GM19324 (cell line): ENCODE results near the gene FLNA.
A peak's percentile ranks its signal among the peaks of the same experiment; 100 is the strongest.
"Not testable (repeated sequence)": the region's sequence is repeated elsewhere in the genome, so short reads cannot be mapped to it uniquely, and the experiment has no call there.

ENCODE experiments used
- ATAC-seq: cut with Tn5 transposase; IDR thresholded peaks from one replicate; pipeline ENCODE4 v1.9.1; 2021; ENCODE audit warnings: mild to moderate bottlenecking, moderate library complexity; ENCODE audit not compliant: unreplicated experiment, low FRiP score

The FLNA gene

GRCh38 chrX:154399527-154400368 is 25.3 kb upstream of the FLNA start:
- no peak for ATAC-seq

DNA sequence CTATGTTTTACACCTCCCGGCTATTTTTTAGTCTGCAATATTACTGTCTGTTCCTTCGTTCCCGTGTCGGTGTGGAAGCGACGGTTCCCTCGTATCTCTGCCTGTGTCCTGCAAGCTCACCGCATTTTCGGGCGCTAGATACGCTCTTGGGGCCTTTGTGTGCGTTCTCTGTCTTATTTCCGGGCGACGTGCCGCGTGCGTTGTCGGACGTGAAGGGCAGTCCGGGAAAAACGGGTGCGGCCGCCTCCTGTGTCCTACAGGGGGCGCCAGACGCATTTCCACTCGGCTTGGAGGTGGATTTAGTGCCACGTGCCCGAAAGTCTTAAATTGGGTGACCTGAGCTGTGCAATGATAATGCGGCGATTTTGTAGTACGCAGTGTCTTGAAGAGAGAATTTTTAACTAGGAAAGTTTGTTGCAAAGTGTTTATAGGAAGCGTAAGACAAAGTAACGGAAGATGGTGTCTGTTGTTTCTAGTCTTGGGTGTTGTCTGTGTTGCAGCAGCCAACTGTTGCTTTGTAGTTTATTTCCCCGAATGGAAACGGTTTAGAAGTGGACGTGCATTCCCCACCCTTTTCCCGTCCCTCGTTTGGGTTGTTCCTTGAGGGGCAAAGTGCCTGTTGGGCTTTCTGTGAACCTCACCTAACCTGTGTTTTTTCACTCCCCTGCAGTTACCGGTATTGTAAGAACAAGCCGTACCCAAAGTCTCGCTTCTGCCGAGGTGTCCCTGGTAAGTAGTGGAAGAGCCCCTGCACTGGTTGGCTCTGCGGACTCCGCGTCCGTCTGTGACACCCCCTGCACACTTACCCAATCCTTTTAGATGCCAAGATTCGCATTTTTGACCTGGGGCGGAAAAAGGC is 24.5 kb upstream of the FLNA start:
- ATAC-seq: no peak

DNA sequence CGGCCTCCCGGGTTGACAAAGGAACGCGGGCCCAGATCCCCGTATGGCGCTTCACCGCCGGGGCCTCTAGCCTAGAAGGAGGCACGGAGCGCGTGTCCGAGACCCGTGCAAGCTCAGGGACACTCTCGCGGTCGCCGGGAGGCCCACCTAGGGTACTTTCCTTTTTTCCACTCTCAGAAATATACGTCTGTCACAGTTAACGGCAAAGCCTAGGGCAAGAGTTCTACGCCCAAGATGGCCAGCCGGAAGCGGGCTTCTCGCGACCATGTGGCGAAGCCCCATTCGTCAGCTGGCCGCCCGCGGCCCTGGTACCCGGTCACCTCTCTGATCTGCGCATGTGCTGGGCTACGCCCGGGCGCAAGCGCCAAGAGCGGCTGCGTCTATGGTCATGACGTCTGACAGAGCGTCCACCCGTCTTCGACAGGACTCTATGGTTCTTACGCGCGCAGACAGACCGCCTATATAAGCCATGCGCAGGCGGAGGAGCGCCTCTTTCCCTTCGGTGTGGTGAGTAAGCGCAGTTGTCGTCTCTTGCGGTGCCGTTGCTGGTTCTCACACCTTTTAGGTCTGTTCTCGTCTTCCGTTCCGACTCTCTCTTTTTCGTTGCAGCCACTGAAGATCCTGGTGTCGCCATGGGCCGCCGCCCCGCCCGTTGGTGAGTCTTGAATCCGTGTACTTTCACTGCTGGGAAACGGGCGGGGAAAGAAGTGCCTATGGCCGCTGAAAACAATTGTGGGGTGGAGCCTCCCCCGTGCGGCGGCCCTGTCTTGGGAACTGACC is 23.6 kb upstream of the FLNA start, which contains the start of gene RPL10:
TSS of gene RPL10 (plus strand) at position 490 of the 780 bp plus-strand sequence. CDS start at position 633, 143 bp downstream.
- peak; percentile 85 for ATAC-seq

DNA sequence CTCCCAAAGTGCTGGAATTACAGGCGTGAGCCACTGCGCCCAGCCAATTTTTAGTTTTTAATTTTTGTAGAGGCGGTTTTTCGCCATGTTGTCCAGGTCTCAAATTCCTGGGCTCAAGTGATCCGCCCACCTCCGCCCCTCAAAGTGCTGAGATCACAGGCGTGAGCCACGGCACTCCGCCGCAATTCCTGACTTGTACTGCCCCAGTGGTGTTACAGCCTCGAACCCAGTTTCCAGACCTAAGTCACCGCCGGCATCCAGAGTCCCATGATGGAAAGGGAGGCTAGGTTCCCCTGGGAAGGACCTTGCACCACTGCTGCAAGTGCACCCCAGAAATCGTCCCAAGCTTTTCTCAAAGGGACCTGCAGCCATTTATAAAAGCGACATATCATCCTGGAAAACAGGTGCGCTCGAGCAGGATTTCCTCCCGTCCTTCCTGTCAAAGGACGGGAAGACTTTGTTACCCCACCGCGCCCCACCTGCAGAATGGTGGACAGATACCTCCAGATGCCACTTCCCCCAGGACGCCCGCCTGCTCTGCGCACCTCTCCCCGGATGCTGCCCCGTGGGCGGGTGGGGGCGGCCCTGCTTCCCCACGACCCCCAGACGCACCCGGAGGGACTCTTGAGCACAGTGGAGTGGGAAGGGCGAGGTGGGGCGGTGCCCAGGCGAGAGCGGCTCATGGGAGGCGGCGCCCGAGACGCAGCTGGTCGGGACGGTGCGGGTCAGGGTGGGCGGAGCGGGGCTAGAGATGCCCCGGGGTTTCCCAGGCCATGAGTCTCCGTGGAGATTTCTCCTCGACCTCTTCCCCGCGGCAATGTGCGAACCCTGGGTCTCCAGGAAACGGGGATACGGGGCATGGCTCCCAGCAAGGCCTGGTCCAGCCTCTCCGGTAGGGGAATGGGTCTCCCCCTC is 22.8 kb upstream of the FLNA start:
- ATAC-seq: peak; percentile 47

- ATAC-seq: not testable (repeated sequence)
Measured at GRCh38 chrX:154396363-154396762, 21.9 kb upstream of the FLNA start.

GRCh38 chrX:154389812-154390747 is 15.6 kb upstream of the FLNA start:
- peak; percentile 69 for ATAC-seq

- ATAC-seq: not testable (repeated sequence)
Measured at GRCh38 chrX:154388649-154389048, 14.2 kb upstream of the FLNA start.

DNA sequence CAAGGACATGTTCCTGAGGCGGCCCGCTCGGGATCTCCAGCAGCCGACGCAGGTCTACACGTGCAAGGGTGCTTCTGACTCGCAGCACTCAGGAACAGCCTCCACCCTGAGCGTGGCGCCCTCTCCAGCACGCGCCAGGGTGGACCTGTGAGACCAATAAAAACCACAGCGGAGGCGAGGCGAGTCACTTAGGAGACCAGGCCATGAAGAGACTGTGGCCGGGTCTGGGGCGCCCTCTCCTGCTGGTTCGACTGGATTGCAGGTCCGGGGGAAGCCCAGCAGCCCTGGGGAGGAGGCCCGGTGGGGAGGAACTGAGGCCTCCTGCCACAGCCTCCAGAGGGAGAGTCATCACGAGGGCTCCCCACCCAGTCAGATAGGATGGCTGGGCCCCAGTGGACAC is 13.7 kb upstream of the FLNA start:
- not testable (repeated sequence) for ATAC-seq

GRCh38 chrX:154384284-154384892 is 10.0 kb upstream of the FLNA start:
- no peak for ATAC-seq

DNA sequence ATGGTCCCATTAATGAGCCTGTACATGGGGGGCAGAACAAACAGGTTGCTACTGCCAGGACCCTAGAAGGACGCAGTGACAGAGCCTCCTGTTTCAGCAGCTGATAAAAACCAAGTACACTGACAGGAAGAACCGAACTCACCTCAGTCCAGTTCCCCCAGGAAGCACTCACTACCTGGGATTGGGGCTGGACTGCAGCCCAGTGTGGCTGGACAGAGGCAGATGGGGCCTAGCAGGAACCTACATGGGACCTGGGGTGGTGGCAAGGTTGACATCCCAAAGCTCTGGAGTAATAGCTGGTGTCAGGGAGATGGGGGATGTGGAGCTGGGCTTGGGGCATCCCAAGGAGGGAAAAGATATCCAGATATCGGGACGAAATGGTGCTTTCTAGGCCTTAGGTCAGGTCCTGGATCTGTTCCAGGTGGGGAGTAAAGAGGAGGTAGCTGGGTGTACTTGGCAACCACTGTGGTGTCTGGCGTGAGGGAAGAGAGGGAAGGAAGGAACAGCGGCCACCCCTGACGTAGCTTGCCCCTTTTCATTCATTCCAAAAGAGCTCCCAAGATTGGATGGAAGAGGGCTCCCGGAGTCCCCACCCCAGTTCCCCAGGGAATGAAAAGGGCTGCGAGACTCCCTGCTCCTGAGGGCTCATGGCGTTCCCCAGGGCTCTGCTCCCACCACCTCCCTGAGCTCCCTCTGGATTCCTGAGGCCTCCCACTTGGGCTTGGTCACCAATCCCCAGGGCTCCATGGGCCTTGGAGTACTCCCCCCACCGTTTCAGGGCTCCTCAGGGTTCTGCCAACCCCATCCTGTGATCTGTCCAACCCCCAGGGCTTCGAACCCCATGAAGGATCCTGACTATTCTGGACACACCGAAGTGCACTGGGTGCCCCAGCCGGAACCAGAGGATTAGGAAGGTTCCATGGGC is 9.2 kb upstream of the FLNA start:
- ATAC-seq: no peak

DNA sequence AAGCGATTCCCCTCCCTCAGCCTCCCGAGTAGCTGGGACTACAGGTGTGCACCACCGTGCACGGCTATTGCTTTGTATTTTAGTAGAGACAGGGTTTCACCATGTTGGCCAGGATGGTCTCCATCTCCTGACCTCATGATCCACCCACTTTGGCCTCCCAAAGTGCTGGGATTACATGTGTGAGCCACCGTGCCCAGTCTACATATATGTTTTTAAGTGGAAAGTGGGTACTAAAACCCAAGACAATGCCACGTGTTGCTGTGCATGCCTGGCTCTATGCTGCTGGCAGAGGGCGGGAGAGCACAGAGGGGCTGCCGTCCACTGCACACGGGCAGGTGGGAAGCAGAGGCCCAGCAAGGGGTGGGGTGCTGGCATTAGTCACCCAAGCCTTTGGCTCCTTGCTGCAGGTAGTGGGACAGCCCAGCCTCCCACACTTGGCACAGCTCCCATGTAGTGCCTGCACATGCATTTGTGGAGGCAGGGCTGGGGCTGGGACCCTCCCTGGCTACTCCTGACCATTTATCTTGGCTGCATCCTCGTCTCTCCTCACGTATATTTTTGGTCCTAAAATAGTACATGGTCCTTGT is 8.1 kb upstream of the FLNA start:
- no peak for ATAC-seq

DNA sequence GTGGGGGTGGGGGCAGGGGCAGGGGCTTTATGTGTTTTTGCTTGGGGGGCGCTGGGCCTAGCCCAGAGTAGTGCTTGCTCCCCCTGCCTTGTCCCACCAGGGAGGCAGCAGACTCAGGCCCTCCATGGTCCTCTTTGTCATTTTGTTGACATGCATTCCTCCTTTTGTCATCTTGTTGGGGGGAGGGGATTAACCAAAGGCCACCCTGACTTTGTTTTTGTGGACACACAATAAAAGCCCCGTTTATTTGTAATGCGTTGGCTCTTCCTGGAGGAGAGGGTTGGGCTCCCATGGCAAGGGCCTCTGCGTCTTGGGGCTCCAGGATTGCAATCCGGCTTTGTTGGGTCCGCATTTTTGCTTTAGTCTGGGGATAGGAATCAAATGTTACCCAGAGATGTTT is 6.8 kb upstream of the FLNA start:
- no peak for ATAC-seq

DNA sequence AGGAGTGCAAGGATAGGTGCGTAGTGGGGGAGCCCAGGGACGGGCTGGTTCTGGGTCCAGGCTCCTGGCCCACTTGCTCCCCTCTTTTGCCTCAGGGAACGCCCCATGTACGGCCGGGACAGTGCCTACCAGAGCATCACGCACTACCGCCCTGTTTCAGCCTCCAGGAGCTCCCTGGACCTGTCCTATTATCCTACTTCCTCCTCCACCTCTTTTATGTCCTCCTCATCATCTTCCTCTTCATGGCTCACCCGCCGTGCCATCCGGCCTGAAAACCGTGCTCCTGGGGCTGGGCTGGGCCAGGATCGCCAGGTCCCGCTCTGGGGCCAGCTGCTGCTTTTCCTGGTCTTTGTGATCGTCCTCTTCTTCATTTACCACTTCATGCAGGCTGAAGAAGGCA is 6.4 kb upstream of the FLNA start:
- ATAC-seq: no peak

DNA sequence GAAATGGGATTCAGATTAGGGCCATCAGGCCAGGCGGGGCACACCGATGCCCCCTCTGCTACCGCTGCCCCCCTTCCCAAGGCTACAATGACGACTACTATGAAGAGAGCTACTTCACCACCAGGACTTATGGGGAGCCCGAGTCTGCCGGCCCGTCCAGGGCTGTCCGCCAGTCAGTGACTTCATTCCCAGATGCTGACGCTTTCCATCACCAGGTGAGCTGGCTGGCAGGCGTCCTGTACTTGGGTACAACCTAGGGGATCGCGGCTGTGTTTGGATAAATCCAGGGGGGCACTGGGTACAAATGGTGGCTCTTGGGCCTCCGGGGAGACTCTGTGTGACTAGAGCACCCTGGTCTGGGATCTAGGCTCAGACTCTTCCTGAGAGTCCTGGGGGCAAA is 5.7 kb upstream of the FLNA start:
- ATAC-seq: no peak

GRCh38 chrX:154379569-154379951 is 5.1 kb upstream of the FLNA start:
- ATAC-seq: no peak

- ATAC-seq: peak; percentile 85
Measured at GRCh38 chrX:154378799-154379568, 4.5 kb upstream of the FLNA start, which contains the start of gene EMD. TSS of gene EMD (plus strand) at chrX:154379295. CDS start at chrX:154379485, 190 bp downstream.
